Measurements from ENCODE around the gene HDAC8.

DNA sequence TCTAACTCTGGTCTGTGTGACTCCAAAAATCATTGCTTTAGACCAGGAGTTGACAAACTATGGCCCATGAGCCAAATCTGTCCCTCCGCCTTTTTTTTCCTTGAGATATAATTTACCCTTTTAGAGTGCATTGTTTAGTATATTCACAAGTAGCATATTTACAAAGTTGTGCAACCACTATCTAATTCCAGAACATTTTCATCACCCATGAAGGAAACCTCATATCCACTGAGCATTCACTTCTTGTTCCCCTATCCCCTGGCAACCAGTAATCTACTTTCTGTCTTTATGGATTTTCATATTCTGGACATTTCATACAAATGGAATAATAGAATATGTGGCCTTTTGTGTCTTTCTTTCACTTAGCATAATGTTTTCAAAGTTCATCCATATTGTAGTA is 199.5 kb downstream of the HDAC8 start:
- no peak for TF ChIP-seq SIN3A (IDR thresholded peaks at IDR 0.05; ENCODE audit: borderline replicate concordance, insufficient read depth, low read length)
- TF ChIP-seq, protein P1, sequence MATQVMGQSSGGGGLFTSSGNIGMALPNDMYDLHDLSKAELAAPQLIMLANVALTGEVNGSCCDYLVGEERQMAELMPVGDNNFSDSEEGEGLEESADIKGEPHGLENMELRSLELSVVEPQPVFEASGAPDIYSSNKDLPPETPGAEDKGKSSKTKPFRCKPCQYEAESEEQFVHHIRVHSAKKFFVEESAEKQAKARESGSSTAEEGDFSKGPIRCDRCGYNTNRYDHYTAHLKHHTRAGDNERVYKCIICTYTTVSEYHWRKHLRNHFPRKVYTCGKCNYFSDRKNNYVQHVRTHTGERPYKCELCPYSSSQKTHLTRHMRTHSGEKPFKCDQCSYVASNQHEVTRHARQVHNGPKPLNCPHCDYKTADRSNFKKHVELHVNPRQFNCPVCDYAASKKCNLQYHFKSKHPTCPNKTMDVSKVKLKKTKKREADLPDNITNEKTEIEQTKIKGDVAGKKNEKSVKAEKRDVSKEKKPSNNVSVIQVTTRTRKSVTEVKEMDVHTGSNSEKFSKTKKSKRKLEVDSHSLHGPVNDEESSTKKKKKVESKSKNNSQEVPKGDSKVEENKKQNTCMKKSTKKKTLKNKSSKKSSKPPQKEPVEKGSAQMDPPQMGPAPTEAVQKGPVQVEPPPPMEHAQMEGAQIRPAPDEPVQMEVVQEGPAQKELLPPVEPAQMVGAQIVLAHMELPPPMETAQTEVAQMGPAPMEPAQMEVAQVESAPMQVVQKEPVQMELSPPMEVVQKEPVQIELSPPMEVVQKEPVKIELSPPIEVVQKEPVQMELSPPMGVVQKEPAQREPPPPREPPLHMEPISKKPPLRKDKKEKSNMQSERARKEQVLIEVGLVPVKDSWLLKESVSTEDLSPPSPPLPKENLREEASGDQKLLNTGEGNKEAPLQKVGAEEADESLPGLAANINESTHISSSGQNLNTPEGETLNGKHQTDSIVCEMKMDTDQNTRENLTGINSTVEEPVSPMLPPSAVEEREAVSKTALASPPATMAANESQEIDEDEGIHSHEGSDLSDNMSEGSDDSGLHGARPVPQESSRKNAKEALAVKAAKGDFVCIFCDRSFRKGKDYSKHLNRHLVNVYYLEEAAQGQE (IDR thresholded peaks at IDR 0.05; ENCODE audit: insufficient read depth in 1 of 2, low read depth in 2 of 2, low read length in 2 of 2) = no peak
- no peak for TF ChIP-seq POLR2AphosphoS5 (IDR thresholded peaks at IDR 0.05; ENCODE audit: low read depth, low read length)
- TF ChIP-seq TAF1 (IDR thresholded peaks at IDR 0.05; ENCODE audit: borderline replicate concordance, insufficient read depth, low read length) = no peak
- no peak for TF ChIP-seq FOXP2 (optimal IDR thresholded peaks at IDR 0.05; ENCODE audit: borderline replicate concordance, extremely low read depth, extremely low read length, insufficient read depth)

Measured in PFSK-1 (cell line).